GM21515 (cell line): ENCODE measurements around the gene FBN2.

Experiments used
- ATAC-seq: cut with Tn5 transposase; IDR thresholded peaks from one replicate; pipeline ENCODE4 v1.9.1; 2021; ENCODE audit not compliant: unreplicated experiment

Gene FBN2

GRCh38 chr5:128318691-128319090 lies 219.4 kb downstream of the FBN2 start:
- ATAC-seq, result no peak

- ATAC-seq, result no peak
Measured at GRCh38 chr5:128317481-128317880, 220.6 kb downstream of the FBN2 start.

- no peak for ATAC-seq
Measured at GRCh38 chr5:128315671-128316070, 222.4 kb downstream of the FBN2 start.

GRCh38 chr5:128305341-128305740 lies 232.7 kb downstream of the FBN2 start:
- no peak for ATAC-seq

- no peak for ATAC-seq
Measured at GRCh38 chr5:128304791-128305190, 233.3 kb downstream of the FBN2 start.

GRCh38 chr5:128304088-128304487 lies 234.0 kb downstream of the FBN2 start:
- ATAC-seq, result no peak

- ATAC-seq, result no peak
Measured at GRCh38 chr5:128303593-128303992, 234.5 kb downstream of the FBN2 start.

- no peak for ATAC-seq
Measured at GRCh38 chr5:128300181-128300580, 237.9 kb downstream of the FBN2 start.

- no peak for ATAC-seq
Measured at GRCh38 chr5:128290152-128290858, 247.7 kb downstream of the FBN2 start.

- ATAC-seq, result no peak
Measured at GRCh38 chr5:128287740-128288139, 250.3 kb downstream of the FBN2 start.

GRCh38 chr5:128284236-128284635 lies 253.8 kb downstream of the FBN2 start:
- ATAC-seq, result no peak

GRCh38 chr5:128279345-128279744 lies 258.7 kb downstream of the FBN2 start:
- no peak for ATAC-seq

GRCh38 chr5:128276537-128277216 lies 261.4 kb downstream of the FBN2 start:
- no peak for ATAC-seq

GRCh38 chr5:128274441-128274840 lies 263.6 kb downstream of the FBN2 start:
- no peak for ATAC-seq

- no peak for ATAC-seq
Measured at GRCh38 chr5:128273736-128274135, 264.3 kb downstream of the FBN2 start.

GRCh38 chr5:128271859-128272464 lies 266.1 kb downstream of the FBN2 start:
- no peak for ATAC-seq

- ATAC-seq, result no peak
Measured at GRCh38 chr5:128271071-128271470, 267.0 kb downstream of the FBN2 start.

GRCh38 chr5:128264564-128265360 lies 273.3 kb downstream of the FBN2 start:
- ATAC-seq, result no peak

- ATAC-seq, result no peak
Measured at GRCh38 chr5:128263357-128263756, 274.7 kb downstream of the FBN2 start.

GRCh38 chr5:128262911-128263310 lies 275.1 kb downstream of the FBN2 start:
- no peak for ATAC-seq

- ATAC-seq, result no peak
Measured at GRCh38 chr5:128259607-128260021, 278.4 kb downstream of the FBN2 start.
